ENCODE data around the gene NR3C2.
A peak's percentile ranks its signal among the peaks of the same experiment; 100 is the strongest.

Gene NR3C2

DNA sequence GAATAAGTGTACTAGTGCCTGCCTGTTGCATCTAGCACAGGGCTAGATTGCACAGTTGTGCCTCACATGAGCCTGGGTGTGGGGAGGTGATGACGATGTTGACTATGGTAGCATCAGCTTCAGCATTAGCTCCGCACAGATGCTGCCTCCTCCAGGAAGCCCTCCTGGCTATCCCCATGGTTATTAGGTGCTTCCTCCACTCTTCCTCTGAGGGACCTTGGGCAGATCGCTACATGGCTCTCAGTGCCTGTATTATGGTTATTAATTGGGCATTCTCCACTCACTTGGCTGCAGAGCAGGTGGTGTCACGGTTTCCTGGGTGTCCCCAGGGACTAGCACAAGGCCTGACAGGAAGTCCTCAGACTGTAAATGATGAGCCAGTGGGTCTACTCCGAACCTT is 384.7 kb downstream of the NR3C2 start:
- no peak for ATAC-seq
- TF ChIP-seq BACH2 (CRISPR knock-in tag; IDR thresholded peaks at IDR 0.05; ENCODE audit: borderline replicate concordance) (no peak), ZFP30 (CRISPR knock-in tag; IDR thresholded peaks at IDR 0.05) (no peak), ISL1 (CRISPR knock-in tag; IDR thresholded peaks at IDR 0.05) (no peak), PPARA (CRISPR knock-in tag; IDR thresholded peaks at IDR 0.05; ENCODE audit: borderline replicate concordance) (no peak), TOX (CRISPR knock-in tag; IDR thresholded peaks at IDR 0.05; ENCODE audit: borderline replicate concordance) (no peak)
- TF ChIP-seq, protein P1, sequence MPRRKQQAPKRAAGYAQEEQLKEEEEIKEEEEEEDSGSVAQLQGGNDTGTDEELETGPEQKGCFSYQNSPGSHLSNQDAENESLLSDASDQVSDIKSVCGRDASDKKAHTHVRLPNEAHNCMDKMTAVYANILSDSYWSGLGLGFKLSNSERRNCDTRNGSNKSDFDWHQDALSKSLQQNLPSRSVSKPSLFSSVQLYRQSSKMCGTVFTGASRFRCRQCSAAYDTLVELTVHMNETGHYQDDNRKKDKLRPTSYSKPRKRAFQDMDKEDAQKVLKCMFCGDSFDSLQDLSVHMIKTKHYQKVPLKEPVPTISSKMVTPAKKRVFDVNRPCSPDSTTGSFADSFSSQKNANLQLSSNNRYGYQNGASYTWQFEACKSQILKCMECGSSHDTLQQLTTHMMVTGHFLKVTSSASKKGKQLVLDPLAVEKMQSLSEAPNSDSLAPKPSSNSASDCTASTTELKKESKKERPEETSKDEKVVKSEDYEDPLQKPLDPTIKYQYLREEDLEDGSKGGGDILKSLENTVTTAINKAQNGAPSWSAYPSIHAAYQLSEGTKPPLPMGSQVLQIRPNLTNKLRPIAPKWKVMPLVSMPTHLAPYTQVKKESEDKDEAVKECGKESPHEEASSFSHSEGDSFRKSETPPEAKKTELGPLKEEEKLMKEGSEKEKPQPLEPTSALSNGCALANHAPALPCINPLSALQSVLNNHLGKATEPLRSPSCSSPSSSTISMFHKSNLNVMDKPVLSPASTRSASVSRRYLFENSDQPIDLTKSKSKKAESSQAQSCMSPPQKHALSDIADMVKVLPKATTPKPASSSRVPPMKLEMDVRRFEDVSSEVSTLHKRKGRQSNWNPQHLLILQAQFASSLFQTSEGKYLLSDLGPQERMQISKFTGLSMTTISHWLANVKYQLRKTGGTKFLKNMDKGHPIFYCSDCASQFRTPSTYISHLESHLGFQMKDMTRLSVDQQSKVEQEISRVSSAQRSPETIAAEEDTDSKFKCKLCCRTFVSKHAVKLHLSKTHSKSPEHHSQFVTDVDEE (CRISPR knock-in tag; IDR thresholded peaks at IDR 0.05), result no peak

DNA sequence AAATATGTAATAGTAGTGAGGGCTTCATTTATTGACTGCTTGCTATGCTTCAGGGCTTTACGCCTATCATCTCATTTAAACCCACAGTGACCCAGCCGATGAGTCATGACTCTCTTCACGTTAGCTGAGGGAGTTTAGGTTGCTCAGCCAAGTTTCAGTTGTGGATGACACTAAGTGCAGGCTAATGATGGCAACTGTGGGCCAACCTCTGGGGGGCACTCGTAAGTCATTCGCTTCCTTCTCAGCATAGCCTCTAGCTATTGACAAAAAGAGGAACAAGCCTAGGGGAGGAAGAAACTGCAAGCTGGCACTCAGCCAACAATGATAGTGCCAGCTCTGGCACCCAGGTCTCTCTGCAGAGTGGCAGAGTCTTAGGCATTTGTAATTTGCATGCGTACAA is 385.3 kb downstream of the NR3C2 start:
- TF ChIP-seq ZNF70 (CRISPR knock-in tag; IDR thresholded peaks at IDR 0.05), result no peak
- TF ChIP-seq ZFP3 (CRISPR knock-in tag; IDR thresholded peaks at IDR 0.05), result no peak
- no peak for TF ChIP-seq ARNTL (CRISPR knock-in tag; IDR thresholded peaks at IDR 0.05; ENCODE audit: borderline replicate concordance, low read depth)
- TF ChIP-seq, protein P1 (CRISPR knock-in tag; IDR thresholded peaks at IDR 0.05), result no peak
- TF ChIP-seq OSR1 (CRISPR knock-in tag; IDR thresholded peaks at IDR 0.05), result no peak
- no peak for TF ChIP-seq GLIS3 (CRISPR knock-in tag; IDR thresholded peaks at IDR 0.05)
- TF ChIP-seq, protein P2, sequence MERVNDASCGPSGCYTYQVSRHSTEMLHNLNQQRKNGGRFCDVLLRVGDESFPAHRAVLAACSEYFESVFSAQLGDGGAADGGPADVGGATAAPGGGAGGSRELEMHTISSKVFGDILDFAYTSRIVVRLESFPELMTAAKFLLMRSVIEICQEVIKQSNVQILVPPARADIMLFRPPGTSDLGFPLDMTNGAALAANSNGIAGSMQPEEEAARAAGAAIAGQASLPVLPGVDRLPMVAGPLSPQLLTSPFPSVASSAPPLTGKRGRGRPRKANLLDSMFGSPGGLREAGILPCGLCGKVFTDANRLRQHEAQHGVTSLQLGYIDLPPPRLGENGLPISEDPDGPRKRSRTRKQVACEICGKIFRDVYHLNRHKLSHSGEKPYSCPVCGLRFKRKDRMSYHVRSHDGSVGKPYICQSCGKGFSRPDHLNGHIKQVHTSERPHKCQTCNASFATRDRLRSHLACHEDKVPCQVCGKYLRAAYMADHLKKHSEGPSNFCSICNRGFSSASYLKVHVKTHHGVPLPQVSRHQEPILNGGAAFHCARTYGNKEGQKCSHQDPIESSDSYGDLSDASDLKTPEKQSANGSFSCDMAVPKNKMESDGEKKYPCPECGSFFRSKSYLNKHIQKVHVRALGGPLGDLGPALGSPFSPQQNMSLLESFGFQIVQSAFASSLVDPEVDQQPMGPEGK (CRISPR knock-in tag; IDR thresholded peaks at IDR 0.05; ENCODE audit: borderline replicate concordance), result no peak
- no peak for TF ChIP-seq RARB (CRISPR knock-in tag; IDR thresholded peaks at IDR 0.05)
- TF ChIP-seq TOX (CRISPR knock-in tag; IDR thresholded peaks at IDR 0.05; ENCODE audit: borderline replicate concordance), result no peak

DNA sequence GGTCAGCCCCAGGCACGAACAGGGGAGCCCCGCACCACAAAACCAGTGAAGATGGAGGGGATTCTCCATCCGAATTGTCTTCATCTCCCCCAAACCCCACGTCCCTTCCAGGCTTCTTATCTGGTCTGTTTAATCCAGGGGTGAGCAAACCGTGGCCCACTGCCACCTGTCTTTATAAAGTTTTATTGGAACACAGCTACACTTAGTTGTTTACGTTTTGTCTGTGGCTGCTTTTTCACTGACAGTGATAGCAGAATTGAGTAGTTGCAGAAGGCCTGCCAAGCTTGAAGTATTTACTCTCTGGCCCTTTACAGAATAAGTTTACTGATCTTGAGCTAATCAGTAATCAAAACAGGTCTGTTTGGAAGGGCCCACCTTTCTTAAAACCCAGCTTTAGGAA is 386.4 kb downstream of the NR3C2 start:
- TF ChIP-seq TOX (CRISPR knock-in tag; IDR thresholded peaks at IDR 0.05; ENCODE audit: borderline replicate concordance), result no peak
- TF ChIP-seq ZFP3 (CRISPR knock-in tag; IDR thresholded peaks at IDR 0.05), result no peak
- no peak for TF ChIP-seq TCF4 (CRISPR knock-in tag; IDR thresholded peaks at IDR 0.05; ENCODE audit: borderline replicate concordance)
- TF ChIP-seq SNAI2 (CRISPR knock-in tag; IDR thresholded peaks at IDR 0.05), result no peak
- no peak for TF ChIP-seq ISL1 (CRISPR knock-in tag; IDR thresholded peaks at IDR 0.05)
- TF ChIP-seq ZC3H10 (CRISPR knock-in tag; IDR thresholded peaks at IDR 0.05), result no peak
- TF ChIP-seq PPARA (CRISPR knock-in tag; IDR thresholded peaks at IDR 0.05; ENCODE audit: borderline replicate concordance), result no peak
- no peak for ATAC-seq

More for the DNA sequence above, 385.3 kb downstream of the NR3C2 start:
- ATAC-seq, result peak; percentile 52

DNA sequence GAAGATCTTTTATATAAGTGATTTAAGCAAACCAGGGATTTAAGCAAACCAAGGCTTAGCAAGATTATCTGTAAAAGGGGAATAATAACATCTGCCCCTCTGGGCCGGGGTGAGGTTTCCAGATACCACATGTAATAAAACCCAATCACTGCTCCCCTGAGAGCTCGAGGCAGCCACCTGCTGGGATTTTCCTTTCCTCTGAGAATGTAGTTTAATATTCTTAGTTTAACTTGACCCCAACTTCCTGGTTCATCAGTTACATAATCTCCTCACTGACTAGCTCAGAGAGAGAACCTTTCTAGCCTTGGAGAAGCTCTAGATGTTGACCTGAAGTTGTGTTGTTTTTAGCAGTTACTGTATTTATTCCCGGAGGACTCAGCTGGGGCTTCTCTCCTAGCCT is 387.9 kb downstream of the NR3C2 start:
- no peak for ATAC-seq
- TF ChIP-seq ZC3H10 (CRISPR knock-in tag; IDR thresholded peaks at IDR 0.05) (no peak), OSR1 (CRISPR knock-in tag; IDR thresholded peaks at IDR 0.05) (no peak), SNAI2 (CRISPR knock-in tag; IDR thresholded peaks at IDR 0.05) (no peak), TOX (CRISPR knock-in tag; IDR thresholded peaks at IDR 0.05; ENCODE audit: borderline replicate concordance) (no peak), ZNF8 (CRISPR knock-in tag; IDR thresholded peaks at IDR 0.05) (no peak), ARNTL (CRISPR knock-in tag; IDR thresholded peaks at IDR 0.05; ENCODE audit: borderline replicate concordance, low read depth) (no peak), ESRRG (CRISPR knock-in tag; IDR thresholded peaks at IDR 0.05) (no peak), RARB (CRISPR knock-in tag; IDR thresholded peaks at IDR 0.05) (no peak), ZFP3 (CRISPR knock-in tag; IDR thresholded peaks at IDR 0.05) (no peak), ISL1 (CRISPR knock-in tag; IDR thresholded peaks at IDR 0.05) (no peak), ZNF565 (CRISPR knock-in tag; conservative IDR thresholded peaks at IDR 0.05; ENCODE audit: low read depth) (no peak)
- TF ChIP-seq, protein P1 (CRISPR knock-in tag; IDR thresholded peaks at IDR 0.05), result no peak
